T-helper 1 cell (primary cell): Measurements from ENCODE around the gene EHHADH.
A peak's percentile ranks its signal among the peaks of the same experiment; 100 is the strongest.
"Not testable (repeated sequence)": the region's sequence is repeated elsewhere in the genome, so short reads cannot be mapped to it uniquely, and the experiment has no call there.

ENCODE experiments used
- DNase-seq, 5 donors: peaks; one replicate each; pipeline ENCODE4 v3.0.0-alpha.2; 2012 to 2020
- total RNA-seq, 4 donors: gene quantifications; one replicate each; lab custom pipeline; 2026; lab: John Stamatoyannopoulos, UW

The EHHADH gene
- total RNA-seq = 0.36 to 1.8 (median 0.95) reads per million in 4 donors

DNA sequence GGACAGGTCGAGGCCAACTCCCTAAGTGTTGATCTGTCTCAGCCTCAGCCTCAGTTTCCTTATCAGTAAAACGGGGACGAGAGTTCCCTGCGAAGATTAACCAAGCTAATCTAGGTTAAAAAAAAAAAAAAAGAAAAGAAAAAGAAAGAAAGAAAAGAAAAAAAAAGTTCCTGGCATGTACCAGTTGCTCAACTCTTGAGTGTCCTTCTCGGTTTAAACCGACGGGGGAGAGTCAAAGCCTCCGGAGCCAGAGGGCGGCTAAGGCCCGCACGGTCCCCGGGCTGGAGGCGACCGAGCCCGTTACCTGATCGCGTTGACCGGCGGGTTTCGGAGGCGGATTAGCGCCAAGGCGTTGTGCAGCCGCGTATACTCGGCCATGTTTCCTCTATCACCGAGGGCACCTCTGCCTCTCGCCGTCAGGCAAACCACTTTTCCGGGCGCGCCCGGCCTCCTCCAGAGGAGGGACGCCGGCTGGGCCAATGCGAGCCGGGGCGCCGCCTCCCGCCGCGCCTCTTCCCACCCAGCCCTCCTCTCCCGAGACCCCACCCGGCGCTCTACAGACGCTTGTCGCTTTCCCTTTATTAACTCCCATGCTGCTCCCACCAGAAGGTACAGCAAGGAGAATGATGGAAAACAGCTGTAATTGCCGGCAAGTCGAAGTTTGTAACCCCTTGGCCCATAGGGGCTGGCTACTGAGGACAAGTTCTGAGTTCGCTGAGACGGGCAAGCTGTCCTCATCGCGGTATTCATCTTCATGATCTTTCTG is at the start of gene EHHADH:
EHHADH (minus strand) TSS at position 405 of the 766 bp plus-strand sequence; CDS start at position 378, 27 bp downstream.
- peak; percentile 10 to 51 (median 19) for DNase-seq

DNA sequence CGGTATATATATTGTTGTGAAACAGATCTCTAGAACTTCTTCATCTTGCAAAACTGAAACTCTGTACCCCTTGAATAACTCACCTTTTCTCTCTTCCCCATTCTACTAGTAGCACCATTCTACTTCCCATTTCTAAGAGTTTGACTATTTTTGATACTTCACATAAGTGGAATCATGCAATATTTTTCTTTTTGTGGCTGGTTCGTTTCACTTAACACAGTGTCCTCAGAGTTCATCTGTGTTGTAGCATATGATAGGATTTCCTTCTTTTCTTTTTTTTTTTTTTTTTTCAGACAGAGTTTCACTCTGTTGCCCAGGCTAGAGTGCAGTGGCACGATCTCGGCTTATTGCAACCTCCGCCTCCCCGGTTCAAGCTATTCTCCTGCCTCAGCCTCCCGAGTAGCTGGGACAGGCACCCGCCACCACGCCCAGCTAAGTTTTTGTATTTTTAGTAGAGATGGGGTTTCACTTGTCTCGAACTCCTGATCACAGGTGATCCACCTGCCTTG is 46.1 kb upstream of the EHHADH start:
- not testable (repeated sequence) for DNase-seq

DNA sequence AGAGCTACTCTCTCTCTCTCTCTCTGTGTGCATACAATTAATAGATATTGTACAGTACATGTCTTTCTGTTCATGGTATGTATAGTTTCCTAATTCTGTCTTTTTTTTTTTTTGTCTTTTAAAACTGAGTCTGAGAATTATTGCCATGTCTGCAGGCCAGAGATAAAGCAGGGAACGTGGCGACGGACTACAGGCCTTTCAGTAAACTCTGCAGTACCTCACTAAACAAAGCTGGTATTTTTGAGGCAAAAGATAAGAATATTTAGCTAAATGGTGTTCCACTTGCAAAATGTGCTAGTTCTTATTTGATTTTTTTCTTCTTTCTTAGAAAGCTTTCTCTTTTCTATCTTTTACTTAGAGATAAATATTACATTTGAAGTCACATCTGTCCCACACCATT is 44.0 kb upstream of the EHHADH start:
- no peak for DNase-seq

DNA sequence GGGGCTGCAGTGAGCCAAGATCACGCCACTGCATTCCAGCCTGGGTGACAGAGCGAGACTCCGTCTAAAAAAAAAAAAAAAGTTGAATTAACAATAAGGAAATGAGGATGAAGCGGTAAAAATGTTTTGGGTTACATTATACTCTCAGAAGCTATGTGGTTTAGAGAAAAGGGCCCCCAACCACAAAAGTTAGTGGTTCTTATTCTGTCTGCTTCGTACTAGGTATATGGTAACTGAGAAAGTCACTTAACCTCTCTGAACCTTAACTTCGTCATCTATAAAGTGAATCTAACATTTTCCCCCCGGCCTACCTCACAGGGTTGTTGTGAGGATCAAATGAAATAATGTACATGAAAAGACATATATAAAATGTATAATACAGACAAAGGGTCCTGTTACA is 38.4 kb upstream of the EHHADH start:
- DNase-seq = no peak

DNA sequence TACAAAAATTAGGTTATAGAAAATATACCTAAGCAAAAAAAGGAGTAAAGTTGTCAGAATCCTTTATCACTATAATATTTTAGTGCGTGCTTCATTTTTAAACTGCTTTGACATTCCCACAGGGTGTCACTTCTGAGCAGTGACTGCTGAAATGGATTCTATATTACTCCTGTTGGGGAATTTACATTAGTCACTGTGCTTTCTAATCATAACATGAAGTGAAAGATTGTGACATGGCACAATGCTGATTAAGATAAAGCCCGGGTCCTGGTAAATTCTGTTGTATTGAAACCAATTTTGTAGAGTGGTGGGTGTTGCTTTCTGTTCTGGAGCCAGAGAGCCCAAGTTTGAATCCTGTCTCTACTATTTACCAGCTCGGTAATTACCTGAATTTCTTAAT is 36.4 kb upstream of the EHHADH start:
- DNase-seq = no peak

DNA sequence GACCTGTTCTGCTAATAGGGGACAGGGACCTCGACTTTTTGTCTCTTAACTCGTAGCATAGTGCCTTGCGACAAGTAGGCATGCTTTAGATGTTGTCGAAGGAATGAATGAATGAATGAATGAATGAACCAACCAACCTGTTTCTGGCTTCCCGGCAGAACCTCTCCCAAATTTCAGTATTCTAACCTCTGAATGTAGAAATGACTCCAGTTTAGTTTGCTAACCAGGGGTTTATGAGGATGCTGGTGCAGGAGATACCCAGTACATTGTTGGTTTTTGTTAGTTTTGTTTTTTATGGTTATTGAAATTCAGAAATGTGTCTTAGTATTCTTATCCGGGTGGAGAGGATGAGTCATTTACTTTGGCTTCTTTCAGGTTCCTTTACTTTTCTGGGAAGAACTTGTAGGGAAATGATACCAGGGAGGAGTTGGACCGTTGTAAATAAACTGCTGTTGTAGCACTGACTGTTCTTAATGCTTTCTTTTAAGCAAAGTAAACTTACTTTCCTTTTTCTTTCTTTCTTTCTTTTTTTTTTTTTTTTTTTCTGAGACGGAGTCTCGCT is 29.6 kb upstream of the EHHADH start:
- no peak for DNase-seq

DNA sequence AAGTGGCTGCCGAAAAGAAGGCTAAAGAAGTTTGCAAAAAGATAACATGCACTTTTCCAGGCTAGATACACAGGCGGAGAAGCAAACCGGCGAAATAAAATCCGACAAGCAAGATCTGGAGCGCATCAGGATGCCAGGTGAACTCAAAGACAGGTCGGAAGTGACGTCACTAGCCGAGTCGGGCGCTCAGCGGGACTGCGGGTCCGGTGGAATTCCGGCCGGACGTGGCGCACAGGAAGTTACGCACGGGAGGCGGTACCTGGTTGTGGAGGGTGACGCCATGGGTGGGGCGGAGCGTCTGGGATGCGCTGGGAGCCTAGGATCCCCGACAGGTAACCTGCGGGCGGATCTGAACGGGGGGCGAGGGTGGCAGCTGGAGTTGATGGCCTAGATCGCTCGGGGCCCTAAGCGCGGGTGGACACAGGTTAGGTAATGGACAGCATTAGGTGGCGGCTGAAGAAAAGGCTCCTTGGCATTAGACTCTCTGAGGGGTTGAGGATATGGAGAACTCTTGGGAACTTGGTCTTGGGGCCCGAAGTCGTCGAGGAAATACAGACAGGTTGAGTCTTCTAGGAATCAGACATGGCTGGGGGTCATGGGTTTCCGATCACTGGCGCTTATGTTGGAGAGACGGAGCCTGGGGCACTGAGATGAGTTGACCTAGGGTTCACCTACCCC is 29.0 kb upstream of the EHHADH start:
- peak; percentile 87 to 94 (median 92) for DNase-seq

DNA sequence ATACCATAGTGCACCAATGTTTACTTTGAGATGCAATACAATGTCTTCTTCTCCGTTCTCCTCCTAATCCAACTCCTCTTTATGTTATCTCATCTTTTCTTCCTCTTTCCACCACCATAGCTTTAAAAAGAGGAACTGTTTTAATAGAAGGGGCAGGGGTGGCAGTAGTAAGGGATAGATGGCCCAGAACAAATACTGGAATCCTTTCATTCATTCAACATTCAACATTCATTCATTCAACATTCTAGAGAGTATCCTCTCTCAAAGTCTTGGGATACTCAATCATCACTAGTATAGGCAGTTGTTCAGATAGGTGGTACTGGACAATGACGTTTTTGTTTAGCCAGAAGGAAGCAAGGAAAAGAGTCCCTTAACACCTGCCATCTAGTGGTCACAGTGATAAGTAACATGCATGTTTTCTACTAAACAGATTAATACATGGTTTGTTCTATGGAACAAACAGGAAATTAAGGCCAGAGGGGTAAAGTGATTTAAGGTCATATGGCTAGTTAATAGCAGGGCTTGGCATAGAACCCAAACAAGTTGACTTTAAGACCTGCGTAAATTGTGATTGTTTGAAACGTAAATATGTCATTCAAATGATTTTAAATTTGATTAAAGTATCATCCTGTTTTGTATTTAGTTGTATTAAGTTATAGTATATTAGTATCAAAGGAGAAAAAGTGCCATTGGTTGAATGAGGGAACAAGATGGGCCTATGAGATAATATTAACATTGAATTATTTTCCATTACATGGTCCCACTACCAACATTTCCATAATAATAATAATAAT is 26.9 kb upstream of the EHHADH start:
- DNase-seq = peak in 1 of 5 donors; percentile 13

DNA sequence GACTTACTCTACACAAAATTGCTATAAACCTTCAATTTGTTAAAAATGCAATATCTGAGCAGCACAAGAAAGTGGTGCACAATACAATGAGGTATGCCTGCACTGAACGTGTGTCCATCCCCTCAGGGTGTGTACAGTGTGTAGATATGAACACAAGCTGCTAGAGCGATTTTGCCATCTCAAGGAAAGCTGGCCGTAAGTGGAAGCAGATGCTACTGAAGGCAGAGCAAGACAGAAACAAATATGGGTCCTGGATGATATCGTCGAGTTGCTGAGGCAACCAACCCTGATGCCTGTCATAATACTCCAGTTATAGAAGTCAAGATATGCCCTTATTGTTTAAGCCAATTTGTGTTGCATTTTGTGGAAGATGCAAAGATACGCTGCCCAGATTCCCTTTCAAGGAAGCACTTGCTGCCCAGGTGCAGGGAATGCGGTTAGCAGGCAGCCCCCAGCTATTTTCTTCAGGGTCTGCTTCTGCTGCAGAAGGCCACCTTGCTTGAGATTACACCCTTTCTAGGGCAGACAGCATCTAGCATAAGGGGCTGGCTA is 25.8 kb upstream of the EHHADH start:
- no peak for DNase-seq

DNA sequence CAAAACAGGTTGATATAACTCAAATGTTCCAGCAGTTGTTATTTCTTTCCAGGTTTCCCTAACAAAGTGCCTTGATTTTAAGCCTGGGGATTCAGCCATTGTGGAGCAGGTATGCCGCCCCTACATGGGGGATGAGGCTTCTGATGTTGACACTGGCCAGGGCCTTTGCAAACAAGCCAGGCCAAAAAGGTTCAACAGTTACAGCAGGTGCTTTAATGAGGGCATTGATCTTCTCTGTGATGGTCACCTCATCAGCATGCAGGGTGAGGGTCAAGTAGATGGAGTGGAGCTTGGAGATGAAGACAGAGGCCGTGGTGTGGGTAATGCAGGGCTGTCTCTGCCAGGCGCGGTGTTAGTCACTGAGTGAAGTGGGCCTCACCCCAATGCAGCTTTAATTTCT is 22.6 kb upstream of the EHHADH start:
- no peak for DNase-seq

DNA sequence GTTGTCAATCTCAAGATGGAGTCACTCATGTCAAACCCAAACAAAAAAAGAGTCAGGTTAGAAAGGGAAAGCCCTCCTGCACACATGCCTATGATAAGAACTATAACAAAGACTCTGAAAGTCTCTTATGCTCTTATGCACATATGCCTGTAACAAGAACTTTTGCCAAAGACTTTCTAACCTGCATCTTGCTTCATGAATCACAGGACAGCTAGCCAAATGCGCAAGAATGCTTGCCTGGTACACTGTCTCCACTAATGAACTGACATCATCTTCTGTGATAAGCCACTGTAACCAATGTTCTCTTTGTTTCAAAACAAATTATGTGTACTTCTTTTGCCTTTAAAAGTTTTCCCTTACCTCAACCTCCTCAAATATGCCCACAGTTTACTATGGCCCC is 18.2 kb upstream of the EHHADH start:
- no peak for DNase-seq

DNA sequence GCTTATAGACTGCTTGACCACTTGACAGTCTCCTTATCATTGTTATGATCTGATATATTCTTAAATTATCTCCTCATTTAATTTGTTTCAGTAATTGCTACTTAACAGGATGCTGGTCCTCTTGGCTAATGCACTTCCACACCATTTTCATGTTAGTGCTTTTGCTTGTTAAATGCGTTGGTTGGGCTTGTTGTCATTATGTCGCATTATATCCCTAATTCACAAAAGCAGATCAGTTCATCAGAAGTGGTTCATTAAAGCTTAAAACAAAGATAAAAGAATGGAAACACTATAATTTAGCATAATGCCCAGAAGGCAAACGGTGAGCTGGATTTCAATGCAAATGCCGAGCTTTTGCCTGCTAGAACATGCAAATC is 17.1 kb upstream of the EHHADH start:
- no peak for DNase-seq

DNA sequence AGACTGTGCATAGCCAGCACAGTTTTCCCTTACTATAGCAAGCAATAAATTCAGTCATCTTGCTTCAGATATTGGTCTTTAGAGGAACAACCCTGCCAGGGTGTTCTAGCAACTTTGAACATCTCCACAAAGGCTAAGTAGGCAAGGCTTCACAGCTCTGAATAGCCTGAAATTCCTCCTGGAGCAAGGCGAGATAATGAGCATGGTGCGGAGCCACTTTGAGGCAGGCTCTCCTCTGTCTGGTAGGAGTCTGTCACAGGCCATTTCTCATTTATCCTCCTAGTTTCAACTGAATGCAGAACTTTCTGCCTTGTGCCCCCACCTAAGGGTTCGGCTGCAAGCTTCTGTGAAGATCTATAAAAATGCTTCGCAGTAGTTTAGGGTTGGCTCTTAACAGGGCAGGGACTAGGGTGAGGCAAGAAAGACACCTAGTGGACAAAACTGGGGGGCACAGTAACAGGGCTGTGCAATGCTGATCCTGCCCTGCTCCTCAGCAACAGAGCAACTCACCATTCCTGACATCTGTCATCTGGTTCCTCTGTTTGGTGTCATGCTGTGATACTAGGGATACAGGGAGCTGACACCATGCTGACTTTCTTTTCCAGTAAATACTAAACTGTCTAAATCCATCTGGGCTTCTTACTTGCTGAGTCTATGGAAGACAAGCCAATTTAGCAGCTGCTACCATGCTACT is 16.6 kb upstream of the EHHADH start:
- DNase-seq = no peak

DNA sequence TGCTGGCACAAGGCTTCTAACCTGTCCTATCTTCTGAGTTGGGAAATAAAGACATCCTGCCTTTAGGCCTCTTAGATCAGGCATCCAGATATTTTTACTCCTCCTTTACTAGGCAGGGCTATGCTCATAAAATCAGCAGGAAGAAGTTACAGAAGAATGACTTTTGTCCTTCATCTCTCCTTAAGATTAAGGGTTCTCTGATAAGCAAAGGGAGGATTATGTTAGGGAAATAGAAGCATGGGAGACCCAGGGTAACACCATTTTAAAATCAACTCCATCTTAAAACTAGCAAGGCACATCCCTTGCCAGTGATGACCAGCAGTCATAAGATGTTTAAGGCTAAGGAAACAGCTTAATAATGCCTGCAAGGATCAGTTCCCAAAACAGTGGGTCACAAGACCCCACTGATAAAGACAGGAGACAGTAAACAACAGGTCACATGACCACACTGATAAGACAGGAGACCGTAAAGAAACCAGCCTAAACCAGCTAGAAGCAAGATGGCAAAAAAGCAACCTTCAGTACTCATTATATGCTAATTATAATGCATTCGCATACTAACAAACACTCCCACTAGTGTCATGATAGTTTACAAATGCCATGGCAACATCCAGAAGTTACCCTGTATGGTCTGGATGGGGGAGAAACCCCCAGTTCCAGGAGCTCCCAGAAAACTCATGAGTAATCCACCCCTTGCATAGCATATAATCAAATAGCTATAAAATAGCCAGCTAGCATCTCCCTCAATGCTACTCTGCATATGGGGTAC is 14.5 kb upstream of the EHHADH start:
- no peak for DNase-seq

DNA sequence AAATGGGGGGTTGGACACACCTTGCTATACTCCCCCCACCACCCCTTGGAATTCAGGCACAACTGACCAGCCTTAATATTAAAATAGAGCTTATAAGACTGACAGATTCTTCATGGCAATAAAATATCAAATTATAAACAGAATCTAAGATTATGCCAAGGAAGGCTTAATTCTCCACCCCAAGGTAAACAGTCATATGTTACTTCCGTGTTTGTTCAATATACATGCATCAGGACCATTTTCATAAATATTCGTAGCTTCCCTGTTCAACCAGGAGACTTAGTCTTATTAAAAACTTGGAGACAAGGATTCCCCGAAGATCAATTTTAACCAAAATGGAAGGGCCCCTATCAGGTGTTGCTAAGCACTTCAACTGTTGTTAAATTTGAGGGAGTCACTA is 13.3 kb upstream of the EHHADH start:
- DNase-seq = no peak

DNA sequence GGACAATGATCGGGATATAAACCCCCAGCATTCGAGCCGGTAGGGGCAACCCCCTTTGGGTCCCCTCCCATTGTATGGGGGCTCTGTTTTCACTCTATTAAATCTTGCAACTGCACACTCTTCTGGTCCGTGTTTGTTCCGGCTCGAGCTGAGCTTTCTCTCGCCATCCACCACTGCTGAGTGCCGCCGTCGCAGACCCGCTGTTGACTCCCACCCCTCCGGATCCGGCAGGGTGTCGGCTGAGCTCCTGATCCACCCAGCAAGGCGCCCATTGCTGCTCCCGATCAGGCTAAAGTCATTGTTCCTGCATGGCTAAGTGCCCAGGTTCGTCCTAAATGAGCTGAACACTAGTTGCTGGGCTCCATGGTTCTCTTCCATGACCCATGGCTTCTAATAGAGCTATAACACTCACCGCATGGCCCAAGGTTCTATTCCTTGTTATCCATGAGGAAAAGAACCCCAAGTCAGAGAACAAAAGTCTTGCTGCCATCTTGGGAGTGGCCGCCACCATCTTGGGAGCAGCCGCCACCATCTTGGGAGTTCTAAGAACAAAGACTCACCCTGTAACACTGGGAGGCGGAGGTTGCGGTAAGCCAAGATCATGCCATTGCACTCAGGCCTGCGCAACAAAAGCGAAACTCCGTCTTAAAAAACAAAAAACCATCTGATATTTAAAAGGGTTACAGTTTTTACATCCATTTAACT is 11.2 kb upstream of the EHHADH start:
- no peak for DNase-seq

DNA sequence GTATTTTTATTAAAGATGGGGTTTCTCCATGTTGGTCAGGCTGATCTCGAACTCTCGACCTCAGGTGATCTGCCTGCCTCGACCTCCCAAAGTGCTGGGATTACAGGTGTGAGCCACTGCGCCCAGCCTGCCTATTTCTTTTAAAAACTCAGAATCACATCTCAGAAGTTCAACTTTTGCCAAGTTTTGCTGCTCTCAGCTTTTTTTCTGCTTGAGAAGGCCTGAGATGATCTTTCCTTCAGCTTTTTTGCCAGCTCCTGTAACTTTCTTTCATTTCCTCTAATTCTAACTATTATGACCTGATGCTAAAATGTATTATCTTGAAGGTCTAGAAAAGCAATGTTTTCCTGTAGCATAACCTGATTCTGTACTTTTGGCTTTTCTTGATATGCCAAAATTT is 9.6 kb upstream of the EHHADH start:
- DNase-seq = no peak

DNA sequence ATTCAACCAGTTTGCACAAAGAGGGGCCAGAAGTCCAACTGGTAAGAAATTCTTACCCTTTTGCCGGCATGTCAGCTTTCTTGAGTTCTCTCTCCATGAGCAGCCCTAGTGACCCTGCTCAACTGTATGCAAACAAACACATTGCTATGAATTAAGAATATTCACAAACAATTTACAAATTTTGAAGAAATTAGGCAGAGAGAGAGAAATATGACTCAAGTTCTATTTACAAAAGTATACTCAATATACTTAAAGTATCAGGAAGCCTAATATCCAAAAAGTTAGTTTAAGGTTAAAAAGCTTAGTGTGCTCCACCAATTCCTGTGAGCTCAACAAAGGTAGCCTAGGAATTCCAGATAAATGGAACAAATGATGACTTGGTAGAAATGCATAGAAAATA is 3.5 kb upstream of the EHHADH start:
- DNase-seq = no peak

DNA sequence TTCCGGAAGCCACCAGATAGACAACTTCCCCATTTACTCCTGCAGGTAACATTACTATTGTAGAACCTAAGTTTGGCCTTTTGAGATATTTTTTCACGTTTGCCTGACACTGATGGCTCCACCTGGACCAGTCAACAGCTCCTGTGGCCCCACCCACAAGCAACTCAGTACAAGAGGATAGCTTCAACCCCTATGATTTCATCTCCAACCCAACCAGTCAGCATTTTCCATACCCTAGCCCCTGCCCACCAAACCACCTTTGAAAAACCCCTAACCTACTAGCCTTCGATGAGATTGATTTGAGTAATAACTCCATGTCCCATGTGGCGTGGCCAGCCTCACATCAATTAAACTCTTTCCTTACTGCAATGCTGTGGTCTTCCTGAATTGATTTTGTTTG is 950 bp upstream of the EHHADH start:
- DNase-seq = no peak

DNA sequence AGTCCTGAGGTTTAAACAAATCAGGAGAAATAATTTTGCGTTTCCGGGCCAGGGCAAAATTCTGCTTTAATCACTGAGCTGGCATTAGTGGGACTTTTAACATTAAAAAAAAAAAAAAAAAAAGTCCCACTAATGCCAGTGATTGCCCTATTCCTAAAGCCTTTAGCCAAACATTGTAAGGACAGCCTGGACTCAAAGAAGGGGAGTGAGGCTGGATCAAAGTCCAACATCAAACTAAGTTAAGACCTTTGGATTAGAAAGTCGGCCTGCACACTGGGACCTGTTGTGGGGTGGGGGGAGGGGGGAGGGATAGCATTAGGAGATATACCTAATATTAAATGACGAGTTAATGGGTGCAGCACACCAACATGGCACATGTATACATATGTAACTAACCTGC is 716 bp downstream of the EHHADH start:
- not testable (repeated sequence) for DNase-seq

DNA sequence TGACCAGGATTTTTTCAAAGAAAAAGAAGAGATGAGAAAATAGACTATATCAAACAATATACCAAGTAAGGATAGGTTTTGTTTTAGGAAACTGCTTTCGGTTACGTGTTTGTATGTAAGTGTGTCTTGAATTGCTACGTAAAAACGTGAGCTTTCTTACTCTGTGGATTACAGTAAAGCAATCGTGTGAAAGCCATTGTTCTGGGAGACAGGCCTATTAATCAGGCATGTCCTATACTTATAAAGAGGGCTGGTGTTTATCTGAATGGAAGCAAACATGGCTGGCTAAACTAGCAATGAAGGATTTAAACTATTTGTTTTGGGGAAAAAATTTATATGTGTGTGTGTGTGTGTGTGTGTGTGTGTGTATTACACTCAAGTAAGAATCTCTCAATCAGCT is 2.6 kb downstream of the EHHADH start:
- no peak for DNase-seq
